Activated CD4-positive, alpha-beta T cell treated with anti-CD3 and anti-CD28 coated beads for 36 hours (primary cell): ENCODE measurements around the gene VLDLR. TPM values are rescaled to one million over a fixed set of nuclear protein-coding genes. Genes with fewer than 3 reads are reported as not detected.
"Not testable (repeated sequence)": the region's sequence is repeated elsewhere in the genome, so short reads cannot be mapped to it uniquely, and the experiment has no call there.

ENCODE experiments used
- ATAC-seq: fragments of 200-7000 bp; cut with Tn5 transposase; one replicate; pipeline ENCODE4 v1.10.0; 2021; ENCODE audit warnings: mild to moderate bottlenecking, moderate library complexity
- CTCF ChIA-PET: fragments of 350-600 bp; sonication (Branson Sonifier 250); formaldehyde crosslinking; loops from one replicate; lab custom pipeline; 2021; ENCODE audit warnings: antibody characterized with exemption; lab: Charles Lee
- POLR2A ChIA-PET: fragments of 350-600 bp; sonication (Branson Sonifier 250); formaldehyde crosslinking; loops from one replicate; lab custom pipeline; 2021; ENCODE audit warnings: antibody characterized with exemption, inconsistent platforms; lab: Charles Lee
- DNase-seq: peaks from one replicate; pipeline ENCODE4 v3.0.0-alpha.2; 2020
- H3K27ac Mint-ChIP-seq: one replicate; pipeline ENCODE4 v1.8.0; 2021; ENCODE audit warnings: mixed read lengths
- H3K27me3 Mint-ChIP-seq: one replicate; pipeline ENCODE4 v1.8.0; 2021; ENCODE audit warnings: mixed read lengths
- H3K36me3 Mint-ChIP-seq: one replicate; pipeline ENCODE4 v1.8.0; 2021; ENCODE audit warnings: low read depth, mixed read lengths
- H3K4me1 Mint-ChIP-seq: one replicate; pipeline ENCODE4 v1.8.0; 2021; ENCODE audit warnings: mixed read lengths
- H3K4me3 Mint-ChIP-seq: one replicate; pipeline ENCODE4 v1.8.0; 2021; ENCODE audit warnings: mild to moderate bottlenecking, moderate library complexity, mixed read lengths
- H3K9me3 Mint-ChIP-seq: one replicate; pipeline ENCODE4 v1.8.0; 2021; ENCODE audit warnings: low read depth, mixed read lengths
- intact Hi-C, 2 experiments: fragments of 100-400 bp; cut with DNase I in 1 of 2; cut with micrococcal nuclease in 1 of 2; formaldehyde crosslinking; loops; one replicate each; pipeline versions ENCODE4 v1.14.2 to v1.15.1; 2022 to 2024; cut with DNase I, micrococcal nuclease
- total RNA-seq, 2 experiments: library from RNA; stranded (reverse); gene quantifications; one replicate each; pipeline ENCODE4 v1.2.3, GENCODE V29; 2021

Gene VLDLR
- total RNA-seq, 2 experiments from 2014 or later, result 12.7 to 14.5 TPM

DNA sequence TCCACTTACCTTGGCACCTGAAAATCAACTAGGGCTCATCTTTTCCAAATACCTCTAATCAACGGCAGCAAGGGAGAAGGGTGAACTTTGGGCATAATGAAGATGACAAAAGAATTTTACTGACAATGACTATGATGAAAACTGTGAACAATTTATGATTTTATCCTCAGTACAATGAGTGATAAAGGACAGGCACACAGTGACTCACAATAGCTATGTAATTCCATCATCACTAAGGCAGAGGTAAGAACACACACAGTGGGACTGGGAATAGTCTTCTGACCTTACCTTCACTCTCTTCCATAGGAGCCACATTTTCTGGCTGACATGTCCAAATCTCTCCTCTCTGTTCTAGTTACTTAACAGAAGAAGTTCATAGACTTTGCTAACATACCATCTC is 69.6 kb downstream of the VLDLR start:
- DNase-seq, result no peak
- ChIA-PET POLR2A (no interaction called here), CTCF (no interaction called here)
- H3K9me3 Mint-ChIP-seq, result no peaks in the 10 kb centered on the region
- no peak overlapping the region for H3K27ac Mint-ChIP-seq
- no peak overlapping the region for H3K4me3 Mint-ChIP-seq
- no peaks in the 10 kb centered on the region for H3K36me3 Mint-ChIP-seq
- no peak for ATAC-seq
- no peaks in the 10 kb centered on the region for H3K4me1 Mint-ChIP-seq
- H3K27me3 Mint-ChIP-seq, result no peaks in the 10 kb centered on the region
- intact Hi-C loops, result no loop called here

DNA sequence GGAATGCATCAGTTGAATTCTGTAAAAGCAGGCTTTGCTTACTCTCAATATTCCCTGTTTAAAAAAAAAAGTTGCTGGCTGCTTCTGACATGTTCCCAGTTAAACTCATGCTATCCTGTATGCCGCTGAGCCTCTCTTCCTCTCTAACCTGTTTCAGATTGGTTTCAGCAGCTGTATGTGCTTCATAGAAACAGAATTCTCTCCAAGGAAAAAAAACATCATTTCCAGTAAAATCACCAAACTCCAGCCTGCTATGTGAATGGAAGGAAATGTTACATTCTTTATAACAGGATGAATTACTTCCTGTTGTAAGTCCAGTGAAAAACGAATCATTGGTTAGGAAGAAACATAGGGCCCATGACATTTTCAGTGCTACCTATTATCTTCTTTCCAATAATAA is 70.0 kb downstream of the VLDLR start:
- ChIA-PET POLR2A (no interaction called here), CTCF (no interaction called here)
- DNase-seq (no peak), ATAC-seq (no peak)
- no peak overlapping the region for H3K27ac Mint-ChIP-seq
- H3K36me3 Mint-ChIP-seq, result no peaks in the 10 kb centered on the region
- no peaks in the 10 kb centered on the region for H3K4me1 Mint-ChIP-seq
- no peak overlapping the region for H3K4me3 Mint-ChIP-seq
- no peaks in the 10 kb centered on the region for H3K9me3 Mint-ChIP-seq
- intact Hi-C loops, result no loop called here
- no peaks in the 10 kb centered on the region for H3K27me3 Mint-ChIP-seq

- intact Hi-C loops, result no loop called here
Observed at GRCh38 chr9:2693056-2693455, 71.5 kb downstream of the VLDLR start.

DNA sequence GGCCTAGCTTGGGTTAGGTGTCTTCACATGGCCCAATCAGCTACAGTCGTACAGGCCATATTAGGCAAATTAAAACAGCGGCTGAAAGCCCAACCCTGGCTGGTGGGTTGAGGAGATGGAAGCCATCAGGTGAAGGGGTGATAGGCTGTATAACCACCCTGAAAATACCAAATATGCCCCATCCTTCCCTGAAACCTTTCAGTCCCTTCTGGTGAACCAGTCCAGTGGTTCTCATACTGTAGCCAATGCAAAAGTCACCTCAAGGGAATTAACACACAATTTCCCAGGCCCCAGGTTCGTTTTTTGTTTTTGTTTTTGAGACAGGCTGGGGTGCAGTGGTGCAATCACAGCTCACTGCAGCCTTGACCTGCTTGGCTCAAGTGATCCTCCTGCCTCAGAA is 75.9 kb downstream of the VLDLR start:
- ChIA-PET POLR2A (no interaction called here), CTCF (no interaction called here)
- no peak overlapping the region for H3K4me3 Mint-ChIP-seq
- intact Hi-C loops, result no loop called here
- no peaks in the 10 kb centered on the region for H3K4me1 Mint-ChIP-seq
- ATAC-seq, result no peak
- H3K27ac Mint-ChIP-seq, result no peak overlapping the region
- DNase-seq, result no peak
- no peaks in the 10 kb centered on the region for H3K36me3 Mint-ChIP-seq
- H3K27me3 Mint-ChIP-seq, result no peaks in the 10 kb centered on the region
- no peaks in the 10 kb centered on the region for H3K9me3 Mint-ChIP-seq

More at GRCh38 chr9:2693056-2693455, 71.5 kb downstream of the VLDLR start:
- Mint-ChIP-seq H3K27ac (no peak overlapping the region), H3K36me3 (no peaks in the 10 kb centered on the region), H3K9me3 (no peaks in the 10 kb centered on the region), H3K27me3 (no peaks in the 10 kb centered on the region), H3K4me1 (no peaks in the 10 kb centered on the region), H3K4me3 (no peak overlapping the region)
- CTCF ChIA-PET, result interaction anchor here (0.8 kb wide), 1 partner anchor 9 kb away, joined by 3 read pairs; no protein-coding TSS in a partner anchor
- no peak for ATAC-seq
- DNase-seq, result no peak
- POLR2A ChIA-PET, result no interaction called here

DNA sequence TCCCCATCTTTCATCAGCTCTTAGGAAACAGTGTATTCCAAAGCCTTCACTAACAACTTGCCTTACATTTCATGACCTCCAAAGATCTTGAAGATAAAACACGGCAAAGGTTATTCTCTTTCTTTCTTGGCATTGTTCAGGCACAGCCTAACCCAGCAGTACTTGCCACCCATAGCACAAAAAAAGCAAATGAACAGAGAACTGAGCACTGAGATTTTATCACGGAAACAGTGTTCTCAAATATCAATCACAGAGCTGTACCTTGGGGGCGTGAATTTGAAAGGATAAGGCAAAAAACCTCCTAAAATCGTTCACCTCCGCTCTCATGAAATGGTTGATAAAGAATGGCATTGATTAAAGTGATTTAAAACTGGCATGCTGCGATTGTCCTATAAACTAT is 78.8 kb downstream of the VLDLR start:
- no peaks in the 10 kb centered on the region for H3K27me3 Mint-ChIP-seq
- ChIA-PET CTCF (no interaction called here), POLR2A (no interaction called here)

DNA sequence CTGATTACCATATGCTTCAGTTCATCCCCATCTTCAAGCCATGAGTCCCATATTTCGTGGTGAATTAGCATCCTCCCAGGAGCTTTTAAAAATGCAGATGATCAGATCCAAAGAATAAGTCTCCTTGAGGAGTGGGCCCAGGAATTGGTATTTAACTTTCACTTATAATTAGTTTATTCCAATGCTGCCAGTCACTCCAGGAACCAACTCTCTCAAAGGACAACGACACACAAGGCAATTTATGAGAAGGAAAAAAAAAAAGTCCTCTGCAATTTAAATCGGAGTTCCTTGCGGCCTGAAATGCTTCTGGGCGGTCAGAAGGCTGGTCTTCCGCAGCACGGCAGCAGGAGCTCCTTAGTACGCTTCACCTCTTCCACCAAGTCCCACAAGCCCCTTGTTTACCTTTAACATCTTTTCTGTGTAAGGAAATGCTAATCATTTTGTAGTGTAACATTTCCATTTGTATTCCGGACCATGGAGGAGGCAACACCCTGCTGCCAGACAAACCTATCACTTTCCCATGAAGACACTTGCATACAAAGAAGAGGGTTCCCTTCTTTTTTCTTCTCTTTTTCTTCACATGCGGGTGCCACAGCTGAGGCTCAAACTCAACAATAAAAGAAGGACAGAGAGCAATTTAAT is 79.4 kb downstream of the VLDLR start:
- ChIA-PET POLR2A (no interaction called here), CTCF (no interaction called here)
- Mint-ChIP-seq H3K36me3 (no peaks in the 10 kb centered on the region), H3K27me3 (no peaks in the 10 kb centered on the region), H3K27ac (no peak overlapping the region), H3K9me3 (no peaks in the 10 kb centered on the region), H3K4me1 (no peaks in the 10 kb centered on the region), H3K4me3 (no peak overlapping the region)
- intact Hi-C loops, result no loop called here
- no peak for ATAC-seq
- DNase-seq, result no peak

More for the DNA sequence above, 78.8 kb downstream of the VLDLR start:
- no peaks in the 10 kb centered on the region for H3K9me3 Mint-ChIP-seq
- no peak overlapping the region for H3K27ac Mint-ChIP-seq
- no peak for DNase-seq
- intact Hi-C loops, result no loop called here
- H3K4me3 Mint-ChIP-seq, result no peak overlapping the region
- no peaks in the 10 kb centered on the region for H3K4me1 Mint-ChIP-seq
- no peak for ATAC-seq
- no peaks in the 10 kb centered on the region for H3K36me3 Mint-ChIP-seq

- intact Hi-C loops, result no loop called here
- Mint-ChIP-seq H3K27ac (no peak overlapping the region), H3K9me3 (no peaks in the 10 kb centered on the region), H3K36me3 (peaks cover 4% of the 10 kb centered on the region), H3K4me1 (no peaks in the 10 kb centered on the region), H3K4me3 (no peak overlapping the region), H3K27me3 (no peaks in the 10 kb centered on the region)
- ChIA-PET CTCF (no interaction called here), POLR2A (no interaction called here)
- ATAC-seq, result no peak
- DNase-seq, result no peak
Observed at GRCh38 chr9:2704504-2704903, 82.9 kb downstream of the VLDLR start.

DNA sequence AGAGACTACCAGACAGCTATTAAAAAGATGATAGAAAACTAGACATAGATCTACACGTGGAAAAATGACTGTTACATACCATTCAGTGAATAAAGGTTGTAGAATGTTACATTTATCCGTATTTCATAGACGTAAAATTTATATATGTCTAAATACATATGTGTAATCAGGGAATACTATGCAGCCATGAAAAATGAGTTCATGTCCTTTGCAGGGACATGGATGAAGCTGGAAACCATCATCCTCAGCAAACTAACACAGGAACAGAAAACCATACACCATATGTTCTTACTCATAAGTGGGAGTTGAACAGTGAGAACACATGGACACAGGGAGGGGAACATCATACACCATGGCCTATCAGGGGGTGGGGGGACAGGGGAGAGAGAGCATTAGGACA is 85.7 kb downstream of the VLDLR start:
- ATAC-seq, H3K9me3 Mint-ChIP-seq, POLR2A ChIA-PET, H3K27me3 Mint-ChIP-seq, DNase-seq, intact Hi-C loops, H3K4me1 Mint-ChIP-seq, CTCF ChIA-PET, H3K27ac Mint-ChIP-seq, H3K4me3 Mint-ChIP-seq, H3K36me3 Mint-ChIP-seq: not testable (repeated sequence)

Other genes with a start within 250 kb of the VLDLR start
- gene KCNV2, start 95.7 kb downstream of the VLDLR start, total RNA-seq, result not detected
- gene PUM3, start 222.3 kb downstream of the VLDLR start, total RNA-seq, result 100 to 1,000 TPM; 111 to 112 TPM